ENCODE results near the gene HEXIM1.

DNA sequence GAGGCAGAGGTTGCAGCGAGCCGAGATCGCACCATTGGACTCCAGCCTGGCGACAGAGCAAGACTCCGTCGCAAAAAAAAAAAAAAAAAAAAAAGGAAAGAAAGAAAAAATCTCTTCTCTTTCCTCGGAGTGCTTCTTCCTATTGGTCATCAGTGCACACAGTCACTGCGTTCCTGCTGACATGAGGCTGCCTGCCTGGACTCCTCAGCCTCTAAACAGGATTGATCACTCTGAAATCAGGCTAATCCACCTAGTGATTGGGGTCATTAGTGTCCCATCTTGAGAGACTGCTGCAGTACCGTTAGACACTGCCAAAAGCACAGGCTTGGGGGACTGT, 46.8 kb upstream of the HEXIM1 start:
- TF ChIP-seq, protein P1, sequence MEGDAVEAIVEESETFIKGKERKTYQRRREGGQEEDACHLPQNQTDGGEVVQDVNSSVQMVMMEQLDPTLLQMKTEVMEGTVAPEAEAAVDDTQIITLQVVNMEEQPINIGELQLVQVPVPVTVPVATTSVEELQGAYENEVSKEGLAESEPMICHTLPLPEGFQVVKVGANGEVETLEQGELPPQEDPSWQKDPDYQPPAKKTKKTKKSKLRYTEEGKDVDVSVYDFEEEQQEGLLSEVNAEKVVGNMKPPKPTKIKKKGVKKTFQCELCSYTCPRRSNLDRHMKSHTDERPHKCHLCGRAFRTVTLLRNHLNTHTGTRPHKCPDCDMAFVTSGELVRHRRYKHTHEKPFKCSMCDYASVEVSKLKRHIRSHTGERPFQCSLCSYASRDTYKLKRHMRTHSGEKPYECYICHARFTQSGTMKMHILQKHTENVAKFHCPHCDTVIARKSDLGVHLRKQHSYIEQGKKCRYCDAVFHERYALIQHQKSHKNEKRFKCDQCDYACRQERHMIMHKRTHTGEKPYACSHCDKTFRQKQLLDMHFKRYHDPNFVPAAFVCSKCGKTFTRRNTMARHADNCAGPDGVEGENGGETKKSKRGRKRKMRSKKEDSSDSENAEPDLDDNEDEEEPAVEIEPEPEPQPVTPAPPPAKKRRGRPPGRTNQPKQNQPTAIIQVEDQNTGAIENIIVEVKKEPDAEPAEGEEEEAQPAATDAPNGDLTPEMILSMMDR (IDR thresholded peaks at IDR 0.05) = no peak
- TF ChIP-seq POLR2A (IDR thresholded peaks at IDR 0.05) (no peak), EP300 (IDR thresholded peaks at IDR 0.05) (no peak), POLR2AphosphoS5 (IDR thresholded peaks at IDR 0.05) (no peak)
